Gastroesophageal sphincter (tissue), 4 donors: ENCODE measurements around the gene ZNF816. TPM values are rescaled to one million over a fixed set of nuclear protein-coding genes. Genes with fewer than 3 reads are reported as not detected.
"Not testable (repeated sequence)": the region's sequence is repeated elsewhere in the genome, so short reads cannot be mapped to it uniquely, and the experiment has no call there.

Source experiments
- ATAC-seq: fragments of 150-250 bp; one replicate; pipeline ENCODE4 v1.9.1; 2016; ENCODE audit warnings: mild to moderate bottlenecking, moderate library complexity
- H3K27ac ChIP-seq, 4 donors: fragments of 200-600 bp; sonication (generic) in 3 of 4; 1 replicate in 3 of 4; 2 replicates in 1 of 4; pipeline ENCODE4 v1.5.1; 2016 to 2019
- H3K27me3 ChIP-seq: fragments of 200-600 bp; sonication (generic); one replicate; pipeline ENCODE4 v1.5.1; 2019
- H3K36me3 ChIP-seq, 2 donors: fragments of 200-600 bp; sonication (generic); one replicate each; pipeline ENCODE4 v1.5.1; 2019; ENCODE audit warnings: control low read depth in 1 of 2
- H3K4me1 ChIP-seq, 3 donors: fragments of 200-600 bp; sonication (generic); 1 replicate in 2 of 3; 2 replicates in 1 of 3; pipeline ENCODE4 v1.5.1; 2016 to 2019; ENCODE audit warnings: control low read depth in 2 of 3
- H3K4me3 ChIP-seq, 2 donors: fragments of 200-600 bp; sonication (generic); one replicate each; pipeline ENCODE4 v1.5.1; 2019; ENCODE audit warnings: mild to moderate bottlenecking in 1 of 2, moderate library complexity in 1 of 2
- H3K9me3 ChIP-seq, 3 donors: fragments of 200-600 bp; sonication (generic); one replicate each; pipeline ENCODE4 v1.5.1; 2017 to 2019; ENCODE audit warnings: control low read depth in 2 of 3
- CTCF ChIP-seq, 4 experiments: fragments of 200-600 bp in 2 of 4; fragments of 450-650 bp in 2 of 4; sonication (generic) in 1 of 4; IDR thresholded peaks; one replicate each; pipeline ENCODE4 v1.5.1; 2017 to 2019; ENCODE audit warnings: antibody characterized with exemption in 4 of 4, mild to moderate bottlenecking in 2 of 4, moderate library complexity in 2 of 4
- EP300 ChIP-seq: sonication (generic); formaldehyde crosslinking; IDR thresholded peaks from one replicate; pipeline ENCODE4 v1.6.1; 2017; ENCODE audit warnings: antibody characterized with exemption, mild to moderate bottlenecking
- POLR2A ChIP-seq, 2 donors: fragments of 450-650 bp; IDR thresholded peaks; one replicate each; pipeline ENCODE4 v1.6.1; 2017; ENCODE audit warnings: antibody characterized with exemption in 2 of 2, mild to moderate bottlenecking in 2 of 2, moderate library complexity in 1 of 2
- POLR2AphosphoS5 ChIP-seq: sonication (generic); formaldehyde crosslinking; IDR thresholded peaks from one replicate; pipeline ENCODE4 v1.6.1; 2017; ENCODE audit warnings: antibody characterized with exemption
- WGBS, 2 donors: methylation state at CpG; one replicate each; pipeline ENCODE4 v1.1.5; 2018; ENCODE audit warnings: low coverage in 1 of 2; 5-methylcytosine and 5-hydroxymethylcytosine counted together
- total RNA-seq, 4 donors: library from RNA; depleted of rRNA; stranded (reverse); fragments of >200 nt; gene quantifications; one replicate each; pipeline ENCODE4 v1.1.0, GENCODE V29; 2016

ZNF816 gene
- total RNA-seq, 4 donors from 2014 or later: 5.3 to 7.8 (median 6.8) TPM

DNA sequence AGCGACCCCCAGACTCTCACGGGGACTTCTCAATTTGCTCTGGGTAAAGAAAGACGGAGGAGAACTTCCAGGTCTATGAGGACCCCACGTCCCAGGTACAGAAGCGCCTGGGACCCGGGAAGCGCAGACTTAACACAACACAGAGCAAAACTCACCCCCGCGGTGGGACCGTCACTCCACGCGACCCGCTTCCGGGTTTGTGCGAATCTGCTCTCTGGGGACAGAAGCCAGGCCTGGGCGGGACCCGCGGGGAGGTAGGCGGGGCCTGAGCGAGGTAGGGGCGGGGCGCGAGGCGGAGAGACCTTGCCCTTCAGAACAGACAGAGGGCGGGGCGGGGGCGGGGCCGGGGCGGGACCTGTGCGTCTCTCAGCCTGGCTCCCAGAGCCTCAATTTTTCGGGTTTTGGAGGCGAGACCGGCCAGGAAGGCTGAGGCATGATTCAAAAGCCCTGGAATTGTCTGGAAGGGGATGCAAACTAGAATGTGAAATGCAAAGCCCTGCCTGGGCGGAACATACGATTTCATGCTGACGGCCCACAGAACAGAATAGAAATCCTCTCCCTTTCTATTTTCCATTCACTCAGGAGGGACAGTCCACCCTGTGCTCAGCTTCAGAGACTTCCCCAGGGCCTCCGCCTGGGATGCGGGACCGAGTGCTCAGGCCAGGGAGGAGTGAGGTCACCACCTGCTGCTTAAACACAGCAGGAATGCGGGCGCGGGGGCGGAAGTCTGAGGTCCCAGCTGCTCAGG is 20.1 kb downstream of the ZNF816 start:
- H3K36me3 ChIP-seq: peaks cover 0 to under 1% of the 10 kb centered on the region in 2 donors
- peaks cover 0 to 13% (median 0%) of the 10 kb centered on the region in 3 donors for H3K9me3 ChIP-seq
- no peaks in the 10 kb centered on the region for H3K27me3 ChIP-seq
- WGBS, 2 donors: 0% methylated on average over 4 to 10 of the region's 43 CpGs
- TF ChIP-seq CTCF (IDR thresholded peaks at IDR 0.05) (no peak), POLR2AphosphoS5 (peak; percentile 91), POLR2A (IDR thresholded peaks at IDR 0.05) (peak; percentile 62 to 76)
- ATAC-seq: peak; percentile 97
- H3K27ac ChIP-seq: peak overlapping the region; percentile 74 to 91 (median 86)
- H3K4me3 ChIP-seq: peak overlapping the region; percentile 69 to 80
- peaks cover 0 to 21% (median 0%) of the 10 kb centered on the region in 3 donors for H3K4me1 ChIP-seq

DNA sequence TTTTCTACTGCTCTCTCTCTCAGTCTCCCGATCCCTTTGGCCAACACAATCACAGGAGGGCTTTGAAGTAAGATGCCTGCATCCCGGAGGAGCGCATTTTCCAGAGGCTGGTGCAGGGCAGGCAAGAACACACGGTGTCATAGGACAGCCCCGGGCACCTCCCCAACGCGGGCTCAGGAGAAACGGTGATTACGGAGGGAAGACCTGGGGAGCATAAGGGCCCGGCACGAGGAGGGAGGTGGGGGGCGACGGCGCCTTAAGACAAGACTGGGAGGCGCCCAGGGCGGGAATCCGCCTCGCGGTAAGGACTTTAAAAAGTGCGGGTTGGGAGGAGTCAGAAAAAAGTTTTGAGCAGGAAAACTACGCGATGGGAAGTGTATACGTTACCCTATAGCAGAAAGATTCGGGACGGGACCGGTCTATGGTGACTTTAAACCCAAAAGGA is 20.7 kb downstream of the ZNF816 start:
- Histone ChIP-seq H3K9me3 (peaks cover 0 to 7% (median 0%) of the 10 kb centered on the region in 3 donors), H3K4me3 (peak overlapping the region; percentile 69 to 80), H3K27me3 (no peaks in the 10 kb centered on the region), H3K4me1 (peaks cover 0 to 21% (median 0%) of the 10 kb centered on the region in 3 donors), H3K27ac (peak overlapping the region; percentile 74 to 91 (median 86)), H3K36me3 (peaks cover 0 to 6% of the 10 kb centered on the region in 2 donors)
- 0% methylated on average over 13 to 20 of the region's 26 CpGs for WGBS, 2 donors
- ATAC-seq: peak; percentile 35
- TF ChIP-seq EP300: no peak
- no peak for TF ChIP-seq CTCF (IDR thresholded peaks at IDR 0.05)
- no peak for TF ChIP-seq POLR2A (IDR thresholded peaks at IDR 0.05)
- no peak for TF ChIP-seq POLR2AphosphoS5

GRCh38 chr19:52941523-52941922 is 21.2 kb downstream of the ZNF816 start:
- peak overlapping the region in 2 of 4 donors; percentile 86 to 87 for H3K27ac ChIP-seq
- not testable (repeated sequence) for H3K9me3 ChIP-seq, H3K27me3 ChIP-seq, ATAC-seq, H3K36me3 ChIP-seq
- peak overlapping the region; percentile 69 to 80 for H3K4me3 ChIP-seq
- WGBS, 2 donors: 21 to 86% methylated on average over 1 to 2 of the region's 2 CpGs
- H3K4me1 ChIP-seq: peaks cover 0 to 21% (median 0%) of the 10 kb centered on the region in 3 donors

- 82 to 89% methylated on average over 5 of the region's 5 CpGs for WGBS, 2 donors
- not testable (repeated sequence) for H3K4me3 ChIP-seq, H3K27me3 ChIP-seq, ATAC-seq, H3K27ac ChIP-seq, H3K36me3 ChIP-seq, H3K9me3 ChIP-seq
- peaks cover 0 to 15% (median 0%) of the 10 kb centered on the region in 3 donors for H3K4me1 ChIP-seq
Measured at GRCh38 chr19:52940905-52941304, 21.8 kb downstream of the ZNF816 start.

- peaks cover 0 to 15% (median 0%) of the 10 kb centered on the region in 3 donors for H3K4me1 ChIP-seq
Measured at GRCh38 chr19:52938761-52939160, 23.9 kb downstream of the ZNF816 start.

More at GRCh38 chr19:52938761-52939160, 23.9 kb downstream of the ZNF816 start:
- no peaks in the 10 kb centered on the region for H3K9me3 ChIP-seq
- H3K27me3 ChIP-seq: no peaks in the 10 kb centered on the region
- TF ChIP-seq CTCF (IDR thresholded peaks at IDR 0.05) (no peak), EP300 (no peak), POLR2AphosphoS5 (no peak), POLR2A (IDR thresholded peaks at IDR 0.05) (no peak)
- no peak overlapping the region for H3K27ac ChIP-seq
- H3K4me3 ChIP-seq: no peak overlapping the region
- no peak for ATAC-seq
- H3K36me3 ChIP-seq: peaks cover 0 to 8% of the 10 kb centered on the region in 2 donors
- WGBS, 2 donors: 63 to 72% methylated on average over 5 of the region's 5 CpGs
